Stimulated activated CD4-positive, alpha-beta T cell treated with anti-CD3 and anti-CD28 coated beads, Interleukin-4, amount 100 ng/mL, for 4 hours (primary cell): ENCODE data around the gene ADGRD1.

Source experiments
- DNase-seq, 2 experiments: peaks; one replicate each; pipeline ENCODE4 v3.0.0-alpha.2; 2020

The ADGRD1 gene

GRCh38 chr12:131027876-131028586, 74.3 kb downstream of the ADGRD1 start:
- DNase-seq = no peak

DNA sequence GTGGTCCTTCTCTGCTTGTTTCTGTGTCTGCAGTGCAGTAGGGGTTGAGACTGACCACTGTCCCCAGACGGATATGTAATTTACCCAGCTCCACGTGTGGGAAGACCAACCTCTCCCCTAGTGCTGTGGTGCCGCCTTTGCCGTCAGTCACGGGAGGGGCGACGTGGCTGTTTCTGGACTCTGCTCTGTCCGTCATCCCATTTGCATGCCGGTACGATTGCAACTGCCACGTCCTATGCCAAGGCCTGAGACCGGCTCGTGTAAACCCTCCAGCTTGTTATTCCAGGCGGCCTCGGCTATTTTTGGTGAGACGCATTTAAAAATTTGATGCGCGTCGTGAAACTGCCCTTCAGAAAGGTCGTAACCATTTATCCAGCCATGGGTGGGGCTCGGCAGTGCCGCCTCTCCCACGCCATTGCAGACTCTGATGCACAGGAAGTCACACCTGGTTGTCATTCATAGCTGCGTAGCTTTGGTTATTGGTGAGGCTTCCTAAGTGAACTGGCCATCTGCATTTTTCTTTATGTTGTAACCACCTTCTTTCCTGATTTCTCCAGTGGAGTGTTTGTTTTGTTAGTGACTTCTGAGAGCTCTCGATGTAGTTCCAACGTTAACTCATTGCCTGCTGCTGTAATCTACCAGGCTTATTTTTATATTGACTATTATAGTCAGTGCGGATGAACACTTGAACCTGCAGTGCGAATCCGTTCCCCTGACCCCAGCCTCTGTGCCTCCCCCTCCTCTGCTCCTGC, 75.1 kb downstream of the ADGRD1 start:
- DNase-seq = no peak

DNA sequence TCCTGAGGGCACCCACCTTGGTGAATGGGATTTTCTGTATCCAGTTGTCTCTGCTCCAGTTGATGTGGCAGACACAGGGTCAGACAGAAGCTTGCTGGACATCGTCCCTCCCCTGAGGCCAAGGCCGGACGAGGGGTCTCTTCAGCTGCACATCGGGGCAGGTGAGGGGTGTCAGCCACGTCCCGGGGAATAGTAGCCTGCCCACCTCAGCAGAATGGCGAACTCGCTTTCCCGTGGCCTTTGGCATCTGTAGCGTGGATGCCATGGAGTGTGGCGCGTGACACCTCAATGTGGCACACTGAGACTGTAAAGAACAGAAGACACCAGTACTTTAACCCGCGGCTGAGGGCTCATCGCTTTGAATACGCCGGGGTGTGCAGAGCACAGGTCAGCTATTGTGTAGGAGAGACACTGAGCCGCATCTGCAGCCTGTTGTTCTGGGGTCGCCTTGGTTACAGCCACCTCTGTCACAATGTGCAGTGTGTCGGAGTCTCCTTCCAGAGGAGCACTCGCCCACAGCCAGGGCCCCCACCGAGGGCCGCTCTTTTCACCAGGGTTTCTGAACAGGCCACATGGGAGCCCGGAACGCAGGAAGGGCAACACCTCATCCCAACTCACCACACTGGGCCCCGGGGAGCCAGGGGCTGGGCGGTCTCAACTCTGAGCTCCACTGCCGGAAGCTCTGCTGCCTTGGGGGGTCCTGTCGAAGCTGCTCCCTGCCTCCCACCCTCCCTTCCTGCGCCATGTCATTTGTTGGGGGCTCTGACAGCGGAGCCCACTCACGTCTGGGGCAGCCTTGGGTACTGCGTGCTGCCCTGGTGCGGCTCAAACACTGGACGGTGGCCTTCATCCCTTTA, 77.0 kb downstream of the ADGRD1 start:
- DNase-seq = no peak

GRCh38 chr12:131032082-131032750, 78.5 kb downstream of the ADGRD1 start:
- no peak for DNase-seq

- DNase-seq = no peak
Observed at GRCh38 chr12:131033486-131033885, 79.8 kb downstream of the ADGRD1 start.

- no peak for DNase-seq
Observed at GRCh38 chr12:131033886-131034482, 80.3 kb downstream of the ADGRD1 start.

DNA sequence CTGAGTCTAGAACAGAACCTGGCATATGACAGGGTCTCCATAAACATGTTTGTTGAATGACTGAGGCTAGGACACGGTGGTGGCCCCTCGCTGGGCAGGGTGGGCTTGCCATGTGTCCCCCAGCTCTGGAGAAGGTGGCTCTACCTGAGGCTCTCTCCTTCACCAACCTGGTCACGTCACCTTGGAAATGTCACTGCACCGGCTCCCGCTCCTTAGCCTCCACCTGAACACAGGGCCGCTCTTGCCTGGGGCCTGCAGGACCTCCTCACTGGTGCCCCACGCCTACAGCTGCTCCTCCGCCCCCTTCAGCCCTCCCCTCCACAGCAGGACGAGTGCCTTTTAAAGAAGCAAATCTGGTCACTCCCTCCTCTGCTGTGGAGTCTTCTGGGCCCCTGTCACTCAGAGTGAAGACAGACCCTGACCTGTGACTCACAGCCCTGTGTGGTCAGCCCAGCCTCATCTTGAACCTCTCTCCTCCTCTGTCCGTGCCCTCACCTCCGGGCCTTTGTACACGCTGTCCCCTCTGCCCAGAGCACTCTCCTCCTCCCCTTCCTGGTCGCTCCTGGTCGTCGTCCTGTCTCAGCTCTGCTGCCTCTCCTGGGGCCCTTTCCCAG, 81.0 kb downstream of the ADGRD1 start:
- DNase-seq = no peak

DNA sequence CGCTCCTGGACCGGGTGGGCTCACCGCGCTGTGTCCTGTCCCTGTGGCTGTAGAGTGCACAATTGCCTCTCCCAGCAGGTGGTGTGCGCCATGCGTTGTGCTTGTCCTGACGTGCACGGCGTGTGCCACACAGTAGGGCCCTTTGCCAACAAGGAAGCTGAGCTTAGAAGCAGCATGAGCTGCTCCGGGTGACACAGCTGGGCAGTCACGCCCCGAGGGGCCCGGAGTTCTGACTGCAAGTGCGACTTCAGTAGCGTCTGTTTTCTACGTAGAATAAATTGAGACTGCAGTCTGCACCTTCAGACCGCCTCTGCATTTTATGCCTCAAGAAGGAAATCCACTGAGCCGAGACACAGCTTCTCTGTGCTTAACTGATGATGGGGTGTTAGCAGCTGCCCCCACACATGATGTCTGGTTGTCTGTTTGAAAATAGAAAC, 81.6 kb downstream of the ADGRD1 start:
- no peak for DNase-seq

DNA sequence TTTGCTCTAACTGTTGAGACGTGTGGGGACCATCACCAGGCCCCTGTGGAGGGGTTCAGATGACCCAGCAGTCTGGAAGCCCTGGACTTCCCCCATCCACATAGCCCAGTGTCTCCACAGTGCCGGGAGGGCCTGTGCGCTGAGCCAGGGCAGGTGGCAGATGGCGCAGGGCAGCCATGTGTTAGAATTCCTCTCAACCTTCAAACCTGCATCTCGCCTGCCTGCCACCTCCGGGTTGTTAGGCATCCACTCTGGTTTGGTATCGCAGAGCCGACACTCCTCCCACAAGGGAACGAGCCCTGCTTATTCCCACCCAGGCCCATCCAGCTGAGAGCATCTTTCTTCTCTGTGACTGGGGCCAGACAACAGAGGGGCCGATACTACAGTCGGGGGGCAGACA, 84.5 kb downstream of the ADGRD1 start:
- no peak for DNase-seq

- no peak for DNase-seq
Observed at GRCh38 chr12:131038961-131039950, 85.5 kb downstream of the ADGRD1 start.

DNA sequence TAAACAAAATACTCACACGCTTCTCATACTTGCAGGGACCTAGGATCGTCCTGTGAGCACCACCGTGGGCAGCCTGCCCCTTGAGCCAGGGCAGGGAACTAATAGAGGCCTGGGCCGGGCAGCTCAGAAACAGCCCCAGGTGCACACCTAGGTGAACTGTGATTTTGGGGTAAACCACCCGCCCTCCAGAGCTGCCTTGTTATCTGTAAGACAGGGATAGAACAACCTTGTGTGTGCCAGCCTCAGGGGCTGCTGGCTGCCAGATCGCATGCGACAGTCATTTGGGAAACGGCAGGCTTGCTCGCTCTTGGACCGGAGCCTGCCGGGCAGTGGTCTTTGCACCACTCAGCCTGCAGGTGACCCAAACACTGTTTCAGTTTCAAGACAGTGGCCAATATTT, 86.8 kb downstream of the ADGRD1 start:
- DNase-seq = no peak

DNA sequence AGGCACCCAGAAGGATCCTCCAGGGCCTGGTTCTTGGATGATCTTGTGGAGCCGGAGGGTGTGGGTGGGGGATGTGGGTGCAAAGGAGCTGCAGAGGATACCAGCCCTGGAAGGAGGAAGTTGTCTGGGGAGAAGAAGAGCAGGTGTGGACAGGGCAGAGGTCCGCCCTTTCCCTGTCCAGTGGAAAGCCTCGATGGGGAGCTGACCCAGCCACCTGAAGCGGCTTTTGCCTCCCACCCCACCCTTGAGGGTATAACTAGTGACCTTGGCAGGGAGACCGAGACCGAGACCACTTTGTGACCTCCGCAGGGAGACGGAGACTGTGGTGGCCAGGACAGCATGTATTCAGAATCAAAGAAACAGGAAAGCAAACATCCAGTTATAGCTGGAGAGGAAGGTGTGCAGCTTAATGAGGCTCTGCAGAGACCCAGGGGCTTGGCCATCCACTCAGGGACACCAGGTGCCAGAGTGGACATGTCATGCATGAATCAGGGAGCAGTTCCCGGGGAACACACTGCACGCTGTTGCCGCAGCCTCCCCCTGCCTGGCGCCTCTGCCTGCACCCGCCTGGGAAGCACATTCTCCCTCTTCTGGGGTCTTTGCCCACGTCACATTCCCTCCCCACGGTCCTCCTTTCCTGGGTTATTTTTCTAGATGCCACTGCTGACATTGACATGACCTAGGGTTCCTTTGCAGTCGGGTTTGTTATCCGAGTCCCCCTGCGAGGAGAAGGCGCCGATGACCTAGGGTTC, 87.7 kb downstream of the ADGRD1 start:
- DNase-seq = no peak

- DNase-seq = no peak
Observed at GRCh38 chr12:131041968-131042833, 88.5 kb downstream of the ADGRD1 start.

GRCh38 chr12:131042834-131043245, 89.1 kb downstream of the ADGRD1 start:
- DNase-seq = no peak

DNA sequence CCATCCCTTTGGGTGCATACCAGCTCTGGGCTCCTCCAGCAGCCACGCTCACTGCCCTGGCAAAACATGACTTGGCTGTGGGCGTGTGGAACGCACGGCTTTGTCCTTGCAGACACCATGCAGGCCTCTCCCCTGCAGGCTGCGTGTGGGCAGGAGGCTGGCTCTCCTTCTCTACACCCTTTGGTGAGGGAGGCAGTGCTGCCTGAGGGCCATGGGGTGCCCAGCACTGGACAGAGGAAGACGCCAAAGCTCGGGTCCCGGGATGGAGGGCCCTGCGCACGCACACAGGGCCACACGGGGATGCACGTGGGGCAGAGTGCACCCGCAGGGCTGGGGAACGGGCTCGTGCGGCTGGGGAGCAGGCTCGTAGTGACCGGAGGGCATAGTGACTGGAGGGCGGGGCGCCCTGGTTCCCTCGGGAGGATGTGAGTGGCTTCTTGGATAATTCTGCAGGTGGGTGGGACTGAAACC, 89.7 kb downstream of the ADGRD1 start:
- no peak for DNase-seq

GRCh38 chr12:131044136-131044535, 90.4 kb downstream of the ADGRD1 start:
- no peak for DNase-seq

DNA sequence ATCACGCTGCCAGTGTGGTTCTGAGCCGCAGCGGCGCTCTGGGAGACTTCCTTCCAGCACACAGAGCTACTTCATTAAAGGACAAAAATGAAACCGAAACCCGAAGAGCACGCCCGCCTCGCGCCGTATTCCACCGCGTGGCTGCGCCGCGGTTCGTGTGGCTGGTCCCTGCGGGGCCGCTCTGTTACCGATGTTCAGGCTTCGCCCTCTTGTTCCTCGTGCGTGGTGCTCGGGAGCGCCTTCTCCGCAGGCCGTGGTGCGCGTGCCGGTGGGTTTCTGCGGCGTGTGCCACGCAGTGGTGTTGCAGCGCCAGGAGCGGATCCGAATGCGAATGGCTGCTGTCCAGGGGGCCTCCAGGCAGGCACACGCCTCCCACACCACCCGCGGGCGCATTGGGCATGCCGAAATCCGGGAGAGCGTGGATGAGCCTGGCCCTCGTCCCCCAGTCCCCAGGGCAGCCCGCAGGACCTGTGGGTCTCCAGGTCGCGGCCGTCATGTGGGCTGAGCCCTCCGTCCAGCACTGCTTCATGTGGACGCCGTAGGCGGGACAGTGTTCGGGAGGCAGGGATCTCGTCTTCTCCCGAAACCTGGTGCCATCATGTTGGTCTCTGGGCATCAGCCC, 91.2 kb downstream of the ADGRD1 start:
- no peak for DNase-seq
